Activated CD4-positive, alpha-beta T cell treated with anti-CD3 and anti-CD28 coated beads, Interleukin-2, amount 10 ng/mL, durations not matched to agents 24 days and 14 days (primary cell): Measurements from ENCODE around the gene UNKL. TPM values are rescaled to one million over a fixed set of nuclear protein-coding genes. Genes with fewer than 3 reads are reported as not detected.

Source experiments
- DNase-seq: peaks from one replicate; pipeline ENCODE4 v3.0.0; 2022
- H3K27ac Mint-ChIP-seq: one replicate; pipeline ENCODE4 v1.8.0; 2022; ENCODE audit warnings: mild to moderate bottlenecking, mixed read lengths
- H3K27me3 Mint-ChIP-seq: one replicate; pipeline ENCODE4 v1.8.0; 2022; ENCODE audit warnings: mixed read lengths
- H3K36me3 Mint-ChIP-seq: one replicate; pipeline ENCODE4 v1.8.0; 2022; ENCODE audit warnings: low read depth, mild to moderate bottlenecking, mixed read lengths
- H3K4me1 Mint-ChIP-seq: one replicate; pipeline ENCODE4 v1.8.0; 2021; ENCODE audit warnings: mixed read lengths
- H3K4me3 Mint-ChIP-seq: one replicate; pipeline ENCODE4 v1.8.0; 2022; ENCODE audit warnings: mild to moderate bottlenecking, moderate library complexity, mixed read lengths
- H3K9me3 Mint-ChIP-seq: one replicate; pipeline ENCODE4 v1.8.0; 2021; ENCODE audit warnings: mixed read lengths
- intact Hi-C: fragments of 100-400 bp; cut with micrococcal nuclease; formaldehyde crosslinking; loops from one replicate; pipeline ENCODE4 v1.15.1; 2023
- total RNA-seq: library from RNA; stranded (reverse); gene quantifications from 2 replicates; pipeline ENCODE4 v1.2.3, GENCODE V29; 2022

The UNKL gene
- total RNA-seq, 1 donor from 2014 or later, result 43.9 TPM

DNA sequence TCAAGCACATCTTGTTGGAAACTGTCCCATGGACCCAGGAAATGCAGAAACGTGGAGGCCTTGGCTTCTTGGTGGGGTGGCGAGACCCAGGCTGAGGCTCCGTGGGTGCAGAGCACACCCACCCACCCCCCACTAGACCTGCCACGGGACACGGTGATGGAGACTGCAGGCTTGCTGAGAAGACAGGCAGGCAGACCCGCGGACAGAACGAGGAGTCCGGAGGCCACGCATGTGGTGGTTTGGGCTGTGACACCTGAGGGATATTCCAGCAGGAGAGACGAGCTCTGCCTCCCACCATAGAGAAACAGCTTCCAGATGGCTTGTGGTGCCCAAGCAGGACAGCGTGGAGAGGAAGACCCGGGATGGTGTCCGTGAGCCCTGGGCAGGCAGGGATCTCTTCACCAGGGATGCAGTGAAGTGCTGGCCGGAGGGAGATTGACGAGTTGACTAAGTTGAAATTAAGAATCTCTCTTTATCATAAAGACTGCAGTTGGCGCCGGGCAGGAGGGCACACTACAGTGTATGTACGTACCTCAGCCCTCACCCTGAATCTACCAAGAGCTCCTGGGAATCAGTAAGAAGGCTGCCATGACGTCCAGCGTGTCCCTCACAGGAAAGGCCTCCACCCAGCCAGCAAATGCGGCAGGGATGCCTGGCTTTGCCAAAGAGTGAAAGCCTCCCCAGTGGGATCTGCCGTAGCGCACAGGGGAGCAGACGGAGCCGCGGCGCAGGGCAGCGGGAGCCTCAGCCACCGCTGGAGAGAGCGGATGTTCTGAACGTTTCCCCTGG, 96.8 kb downstream of the UNKL start:
- no peak for DNase-seq
- Mint-ChIP-seq H3K27ac (no peak overlapping the region), H3K27me3 (no peaks in the 10 kb centered on the region), H3K9me3 (no peaks in the 10 kb centered on the region), H3K4me1 (peaks cover 3% of the 10 kb centered on the region), H3K4me3 (no peak overlapping the region), H3K36me3 (peaks cover 64% of the 10 kb centered on the region)
- intact Hi-C loops, result no loop called here

- DNase-seq, result no peak
- intact Hi-C loops, result no loop called here
- Mint-ChIP-seq H3K27ac (no peak overlapping the region), H3K27me3 (no peaks in the 10 kb centered on the region), H3K4me1 (peaks cover 8% of the 10 kb centered on the region), H3K36me3 (peaks cover 64% of the 10 kb centered on the region), H3K9me3 (no peaks in the 10 kb centered on the region), H3K4me3 (no peak overlapping the region)
These were observed 98.5 kb downstream of the UNKL start for GRCh38 chr16:1316033-1316405.

DNA sequence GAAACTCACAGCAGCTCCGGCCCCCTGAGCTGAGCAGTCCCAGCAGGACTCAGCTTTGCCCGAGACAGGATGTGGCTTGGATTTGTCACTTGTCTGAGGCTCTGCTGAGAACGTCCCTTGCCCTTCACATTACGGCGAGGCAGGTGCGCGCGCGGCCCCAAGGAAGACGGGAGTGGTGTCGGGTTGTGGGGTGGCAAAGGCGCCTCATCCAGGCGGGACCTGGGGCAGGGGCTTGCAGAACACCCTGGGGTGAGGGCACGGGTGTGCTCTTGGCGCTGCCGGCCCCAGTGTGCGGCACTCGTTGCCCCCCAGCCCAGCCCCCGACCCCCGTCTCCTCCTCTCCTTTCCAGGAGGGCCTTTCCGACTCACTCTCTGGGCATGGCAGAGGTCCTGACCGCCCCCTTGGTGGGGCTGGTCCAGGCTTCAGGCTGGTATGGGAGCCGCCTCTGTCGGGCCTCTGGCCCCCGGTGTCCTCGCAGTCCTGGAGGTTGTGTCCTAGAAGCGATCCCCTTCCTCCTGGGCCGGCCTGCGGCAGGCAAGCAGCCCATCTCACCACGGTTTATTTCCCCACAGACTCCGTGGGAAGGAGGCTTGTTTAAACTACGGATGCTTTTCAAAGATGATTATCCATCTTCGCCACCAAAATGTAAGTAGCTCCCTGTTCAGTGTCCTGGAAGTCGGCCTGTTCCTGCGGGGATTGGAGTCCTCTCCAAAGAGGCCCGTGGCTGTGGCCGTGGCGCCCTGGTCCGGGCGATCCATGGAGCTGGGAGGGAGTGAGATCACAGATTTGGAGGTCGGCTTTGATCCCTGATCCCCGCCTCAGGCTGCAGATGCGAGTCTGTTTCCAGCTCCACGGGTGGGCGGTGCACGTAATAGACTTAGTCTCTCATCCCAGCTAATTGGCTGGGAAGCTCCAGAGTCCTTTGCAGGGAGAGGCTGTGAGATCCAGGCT, 99.1 kb downstream of the UNKL start:
- peaks cover 9% of the 10 kb centered on the region for H3K4me1 Mint-ChIP-seq
- no peaks in the 10 kb centered on the region for H3K9me3 Mint-ChIP-seq
- H3K36me3 Mint-ChIP-seq, result peaks cover 67% of the 10 kb centered on the region
- H3K27me3 Mint-ChIP-seq, result no peaks in the 10 kb centered on the region
- no peak for DNase-seq
- intact Hi-C loops, result no loop called here
- no peak overlapping the region for H3K4me3 Mint-ChIP-seq
- no peak overlapping the region for H3K27ac Mint-ChIP-seq

DNA sequence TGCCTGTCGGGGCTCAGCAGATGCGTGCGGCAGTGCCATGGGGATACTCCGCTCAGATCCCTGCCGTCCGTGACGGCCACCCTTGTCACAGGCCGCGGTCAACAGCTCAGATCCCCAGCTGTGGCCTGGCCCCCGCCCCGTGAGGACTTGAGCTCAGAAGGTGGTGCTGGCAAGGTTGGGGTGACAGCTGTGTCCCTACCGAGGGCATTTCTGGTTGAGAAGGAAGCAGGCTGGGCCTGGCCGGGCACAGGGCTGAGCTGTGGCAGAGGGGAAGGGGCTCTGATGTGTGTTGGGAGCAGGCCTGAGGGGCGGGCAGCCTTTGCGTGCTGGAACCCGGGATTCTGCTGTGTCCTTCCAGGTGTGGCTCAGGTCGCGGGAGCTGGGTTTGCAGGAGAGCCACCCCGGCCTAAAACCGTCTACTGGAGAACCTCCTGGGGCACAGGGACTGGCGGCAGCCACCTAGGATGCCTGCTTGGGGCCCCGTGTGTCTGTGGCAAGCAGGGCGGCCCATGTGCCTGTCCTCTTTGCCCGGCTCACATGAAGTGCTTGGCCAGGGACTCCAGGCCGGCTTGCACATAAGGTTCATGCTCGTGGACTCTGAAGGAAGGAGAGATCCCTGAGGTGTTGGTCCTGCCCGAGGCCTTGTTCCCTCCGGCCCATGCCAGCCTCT, 100.0 kb downstream of the UNKL start:
- H3K4me3 Mint-ChIP-seq, result no peak overlapping the region
- H3K9me3 Mint-ChIP-seq, result no peaks in the 10 kb centered on the region
- DNase-seq, result no peak
- peaks cover 13% of the 10 kb centered on the region for H3K4me1 Mint-ChIP-seq
- intact Hi-C loops, result no loop called here
- no peak overlapping the region for H3K27ac Mint-ChIP-seq
- no peaks in the 10 kb centered on the region for H3K27me3 Mint-ChIP-seq
- peaks cover 63% of the 10 kb centered on the region for H3K36me3 Mint-ChIP-seq

DNA sequence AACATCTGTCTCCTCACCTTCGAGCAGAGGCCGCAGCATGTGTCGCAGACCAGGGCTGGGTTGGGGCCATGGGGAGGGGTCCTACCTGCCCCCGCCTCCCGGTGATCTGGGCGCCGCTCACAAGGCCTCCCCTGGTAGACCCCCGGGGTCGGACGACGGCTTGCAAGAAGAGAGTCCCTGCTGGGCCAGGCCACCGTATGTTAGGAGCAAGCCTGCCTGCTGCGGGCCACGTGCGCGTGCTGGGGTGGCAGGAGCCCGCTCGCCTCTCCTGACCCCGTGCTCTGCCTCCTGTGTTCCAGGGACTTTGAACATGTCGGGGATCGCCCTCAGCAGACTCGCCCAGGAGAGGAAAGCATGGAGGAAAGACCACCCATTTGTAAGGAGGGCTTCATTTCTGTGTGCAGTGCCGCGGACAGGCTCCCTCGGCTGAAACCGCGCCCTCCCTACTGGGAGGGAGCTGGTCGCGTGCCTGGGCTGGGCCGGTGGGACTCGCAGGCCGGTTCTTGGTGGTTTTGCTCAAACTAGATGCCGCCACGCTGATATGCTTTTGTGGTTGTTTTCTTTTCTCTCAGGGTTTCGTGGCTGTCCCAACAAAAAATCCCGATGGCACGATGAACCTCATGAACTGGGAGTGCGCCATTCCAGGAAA, 100.7 kb downstream of the UNKL start:
- intact Hi-C loops, result no loop called here
- DNase-seq, result no peak
- H3K27me3 Mint-ChIP-seq, result no peaks in the 10 kb centered on the region
- H3K4me1 Mint-ChIP-seq, result peaks cover 13% of the 10 kb centered on the region
- no peak overlapping the region for H3K27ac Mint-ChIP-seq
- H3K36me3 Mint-ChIP-seq, result peaks cover 58% of the 10 kb centered on the region
- H3K9me3 Mint-ChIP-seq, result no peaks in the 10 kb centered on the region
- H3K4me3 Mint-ChIP-seq, result no peak overlapping the region

Other genes with a start within 250 kb of the UNKL start
- gene TPSG1, start 189.4 kb downstream of the UNKL start, total RNA-seq, result not detected in 2 replicates
- not detected in 2 replicates for gene TPSB2, start 184.5 kb downstream of the UNKL start, total RNA-seq
- gene TPSAB1, start 174.0 kb downstream of the UNKL start, total RNA-seq, result not detected in 2 replicates
- gene TPSD1, start 158.6 kb downstream of the UNKL start, total RNA-seq, result not detected in 2 replicates
- gene UBE2I, start 105.1 kb downstream of the UNKL start, total RNA-seq, result 269 and 278 TPM in 2 replicates
- gene BAIAP3, start 81.1 kb downstream of the UNKL start, total RNA-seq, result 0.30 TPM in 1 of 2 replicates, not detected in the other
- 81.5 and 88.2 TPM in 2 replicates for gene TSR3, start 62.8 kb downstream of the UNKL start, total RNA-seq
- gene GNPTG, start 62.8 kb downstream of the UNKL start, total RNA-seq, result 23.3 and 23.9 TPM in 2 replicates
- gene UQCC4, start 6.0 kb upstream of the UNKL start, total RNA-seq, result 22.3 and 24.6 TPM in 2 replicates
- gene PERCC1, start 16.4 kb upstream of the UNKL start, total RNA-seq, result not detected in 2 replicates
- 1.3 and 2.3 TPM in 2 replicates for gene CCDC154, start 29.9 kb upstream of the UNKL start, total RNA-seq
- 56.5 and 58.0 TPM in 2 replicates for gene CLCN7, start 60.3 kb upstream of the UNKL start, total RNA-seq
- not detected in 2 replicates for gene PTX4, start 74.2 kb upstream of the UNKL start, total RNA-seq
- 91.4 and 101 TPM in 2 replicates for gene TELO2, start 78.7 kb upstream of the UNKL start, total RNA-seq
- gene TMEM204, start 119.0 kb upstream of the UNKL start, total RNA-seq, result 19.9 and 20.8 TPM in 2 replicates
- 9.8 and 11.6 TPM in 2 replicates for gene IFT140, start 197.4 kb upstream of the UNKL start, total RNA-seq
- 34.9 and 36.7 TPM in 2 replicates for gene CRAMP1, start 197.7 kb upstream of the UNKL start, total RNA-seq